Endothelial cell of umbilical vein (primary cell): ENCODE data around the gene MEI4. TPM values are rescaled to one million over a fixed set of nuclear protein-coding genes. Genes with fewer than 3 reads are reported as not detected.
A peak's percentile ranks its signal among the peaks of the same experiment; 100 is the strongest.

ENCODE experiments used
- BruUV-seq: library from RNA; stranded (reverse); fragments of 400-500 nt; replicated peaks from 2 replicates; lab custom pipeline; 2021; lab: Mats Ljungman, UMichigan
- CTCF ChIA-PET: fragments of 300-600, 350-600 bp; sonication (Branson Sonifier 250); formaldehyde crosslinking; loops from one replicate; lab custom pipeline; 2021; ENCODE audit warnings: antibody characterized with exemption, inconsistent platforms; lab: Charles Lee
- POLR2A ChIA-PET: fragments of 300-600, 350-600 bp; sonication (Branson Sonifier 250); formaldehyde crosslinking; loops from one replicate; lab custom pipeline; 2021; ENCODE audit warnings: antibody characterized with exemption, inconsistent platforms; lab: Charles Lee
- DNase-seq: peaks from one replicate; pipeline ENCODE4 v3.0.0-alpha.2; 2011; ENCODE audit warnings: low read depth, low spot score
- FAIRE-seq: peaks from 2 replicates; lab custom pipeline; 2011; peaks lifted over from hg19 to GRCh38; lab: Jason Lieb, UNC
- H2AFZ ChIP-seq: 2 replicates; pipeline ENCODE4 v1.6.0; 2012; ENCODE audit warnings: low read depth, low read length, control low read depth, inconsistent platforms
- H3K27ac ChIP-seq: 2 replicates; pipeline ENCODE4 v1.5.1; 2011; ENCODE audit warnings: low read depth, mild to moderate bottlenecking, control low read depth, low read length, moderate library complexity; ENCODE audit not compliant: insufficient read depth
- H3K27me3 ChIP-seq, 2 experiments: 2 replicates each; pipeline versions ENCODE4 v1.6.0 to v1.6.1; 2011; ENCODE audit warnings: low read length in 2 of 2, mixed read lengths in 1 of 2; ENCODE audit not compliant: control insufficient read depth in 2 of 2, insufficient read depth in 2 of 2
- H3K36me3 ChIP-seq, 2 experiments: 2 replicates in 1 of 2; 3 replicates in 1 of 2; pipeline ENCODE4 v1.5.1; 2011; ENCODE audit warnings: low read length in 2 of 2, mild to moderate bottlenecking in 1 of 2, moderate library complexity in 1 of 2; ENCODE audit not compliant: control insufficient read depth in 2 of 2, insufficient read depth in 2 of 2; ENCODE audit errors: extremely low read depth in 1 of 2
- H3K4me1 ChIP-seq: 3 replicates; pipeline ENCODE4 v1.5.1; 2011; ENCODE audit warnings: mild to moderate bottlenecking, low read length; ENCODE audit not compliant: control insufficient read depth, insufficient read depth; ENCODE audit errors: extremely low read depth
- H3K4me2 ChIP-seq: 2 replicates; pipeline ENCODE4 v1.6.1; 2011; ENCODE audit warnings: low read length, control low read depth, mixed read lengths; ENCODE audit not compliant: insufficient read depth
- H3K4me3 ChIP-seq, 3 experiments: fragments of 200-600 bp in 1 of 3; sonication (generic), shearing (Covaris generic) in 1 of 3; replicated peaks in 1 of 3; 2 replicates each; pipeline ENCODE4 v1.5.1; 2011 to 2016; ENCODE audit warnings: control low read depth in 3 of 3, low read length in 3 of 3, mild to moderate bottlenecking in 2 of 3, inconsistent platforms in 1 of 3, low read depth in 1 of 3, moderate library complexity in 1 of 3; ENCODE audit not compliant: insufficient read depth in 1 of 3
- H3K79me2 ChIP-seq: 2 replicates; pipeline ENCODE4 v1.6.0; 2012; ENCODE audit warnings: low read length, inconsistent platforms; ENCODE audit not compliant: control insufficient read depth, insufficient read depth
- H3K9ac ChIP-seq: replicated peaks from 2 replicates; pipeline ENCODE3; 2011; ENCODE audit warnings: low read length, control low read depth; ENCODE audit not compliant: insufficient read depth; ENCODE audit errors: extremely low read depth
- H3K9me1 ChIP-seq: replicated peaks from 3 replicates; pipeline ENCODE4 v1.6.0; 2011; ENCODE audit warnings: mild to moderate bottlenecking, low read length; ENCODE audit not compliant: control insufficient read depth, insufficient read depth; ENCODE audit errors: extremely low read depth
- H3K9me3 ChIP-seq: replicated peaks from 2 replicates; pipeline ENCODE4 v1.5.1; 2012; ENCODE audit warnings: low read length, inconsistent platforms; ENCODE audit not compliant: control insufficient read depth, insufficient read depth
- H4K20me1 ChIP-seq: replicated peaks from 2 replicates; pipeline ENCODE3; 2011; ENCODE audit warnings: mild to moderate bottlenecking, low read length; ENCODE audit not compliant: control insufficient read depth, insufficient read depth; ENCODE audit errors: extremely low read depth
- FOS ChIP-seq: IDR thresholded peaks from 2 replicates; pipeline ENCODE4 v1.6.1; 2011; ENCODE audit warnings: mild to moderate bottlenecking, low read length, moderate library complexity, borderline replicate concordance; ENCODE audit not compliant: insufficient read depth
- GATA2 ChIP-seq: IDR thresholded peaks from 2 replicates; pipeline ENCODE4 v1.7.0; 2011; ENCODE audit warnings: low read depth, mild to moderate bottlenecking, moderate library complexity, mixed read lengths, low read length; ENCODE audit not compliant: insufficient read length, insufficient read depth
- JUN ChIP-seq: IDR thresholded peaks from 2 replicates; pipeline ENCODE4 v1.6.1; 2011; ENCODE audit warnings: borderline replicate concordance, low read depth; ENCODE audit not compliant: insufficient read length, insufficient read depth
- MYC ChIP-seq: IDR thresholded peaks from one replicate; pipeline ENCODE4 v1.6.1; 2011; ENCODE audit warnings: mild to moderate bottlenecking, low read depth, low read length
- POLR2A ChIP-seq: IDR thresholded peaks from 2 replicates; pipeline ENCODE4 v1.6.1; 2012; ENCODE audit warnings: low read depth, mild to moderate bottlenecking, control low read depth, low read length
- POLR2AphosphoS5 ChIP-seq: IDR thresholded peaks from 2 replicates; pipeline ENCODE4 v1.6.1; 2012; ENCODE audit warnings: low read depth, mild to moderate bottlenecking, control low read depth, low read length, moderate library complexity; ENCODE audit not compliant: insufficient read depth
- dilution Hi-C: fragments of 300-500 bp; cut with MboI; formaldehyde crosslinking; loops from one replicate; pipeline ENCODE4 v1.15.0; 2019; ENCODE audit warnings: low sequenced_read_pairs; ENCODE audit not compliant: extremely low pct_ligation_motif_present
- intact Hi-C: fragments of 100-400 bp; cut with micrococcal nuclease; formaldehyde crosslinking; loops from one replicate; pipeline ENCODE4 v1.10.0; 2022
- polyA plus RNA-seq, 4 experiments: library from polyadenylated mRNA; depleted of rRNA in 3 of 4; stranded (reverse) in 3 of 4; unstranded in 1 of 4; fragments of >200 nt; gene quantifications; 2 replicates each; pipeline versions ENCODE4 v1.2.1 to v1.2.3, GENCODE V29; 2011 to 2012; ENCODE audit warnings: missing spikeins in 1 of 4
- total RNA-seq: library from RNA; stranded (reverse); gene quantifications from 2 replicates; pipeline ENCODE4 v1.2.3, GENCODE V29; 2021
- TF ChIP-seq, protein P1 (sequence below), 2 donors: IDR thresholded peaks; 1 replicate in 1 of 2; 2 replicates in 1 of 2; pipeline ENCODE4 v1.5.1; 2011; ENCODE audit warnings: low read length in 2 of 2, mild to moderate bottlenecking in 2 of 2, moderate library complexity in 2 of 2, control low read depth in 1 of 2, inconsistent platforms in 1 of 2, low read depth in 1 of 2; ENCODE audit not compliant: insufficient read depth in 1 of 2; ENCODE audit errors: extremely low read depth in 1 of 2

The MEI4 gene
- total and polyA plus RNA-seq, 2 donors (not counting 3 experiments of a cell fraction or from before 2014, with no cell fraction given) = not detected

- Histone ChIP-seq H3K4me3 (peak overlapping the region; percentile 7 to 37 (median 7)), H3K27me3 (peaks cover 0 to 2% of the 10 kb centered on the region in 2 experiments), H3K9me1 (no peaks in the 10 kb centered on the region), H3K4me1 (peaks cover 4% of the 10 kb centered on the region), H3K4me2 (peak overlapping the region; percentile 81), H3K9ac (no peak overlapping the region), H3K79me2 (no peaks in the 10 kb centered on the region), H3K9me3 (no peaks in the 10 kb centered on the region), H2AFZ (peak overlapping the region; percentile 88), H4K20me1 (no peaks in the 10 kb centered on the region), H3K36me3 (no peaks in the 10 kb centered on the region), H3K27ac (no peak overlapping the region)
- DNase-seq = peak; percentile 24
- no TSS peak for BruUV-seq
- intact Hi-C loops = no loop called here
- peak; percentile 24 for FAIRE-seq
- dilution Hi-C loops = no loop called here
- TF ChIP-seq, protein P1, sequence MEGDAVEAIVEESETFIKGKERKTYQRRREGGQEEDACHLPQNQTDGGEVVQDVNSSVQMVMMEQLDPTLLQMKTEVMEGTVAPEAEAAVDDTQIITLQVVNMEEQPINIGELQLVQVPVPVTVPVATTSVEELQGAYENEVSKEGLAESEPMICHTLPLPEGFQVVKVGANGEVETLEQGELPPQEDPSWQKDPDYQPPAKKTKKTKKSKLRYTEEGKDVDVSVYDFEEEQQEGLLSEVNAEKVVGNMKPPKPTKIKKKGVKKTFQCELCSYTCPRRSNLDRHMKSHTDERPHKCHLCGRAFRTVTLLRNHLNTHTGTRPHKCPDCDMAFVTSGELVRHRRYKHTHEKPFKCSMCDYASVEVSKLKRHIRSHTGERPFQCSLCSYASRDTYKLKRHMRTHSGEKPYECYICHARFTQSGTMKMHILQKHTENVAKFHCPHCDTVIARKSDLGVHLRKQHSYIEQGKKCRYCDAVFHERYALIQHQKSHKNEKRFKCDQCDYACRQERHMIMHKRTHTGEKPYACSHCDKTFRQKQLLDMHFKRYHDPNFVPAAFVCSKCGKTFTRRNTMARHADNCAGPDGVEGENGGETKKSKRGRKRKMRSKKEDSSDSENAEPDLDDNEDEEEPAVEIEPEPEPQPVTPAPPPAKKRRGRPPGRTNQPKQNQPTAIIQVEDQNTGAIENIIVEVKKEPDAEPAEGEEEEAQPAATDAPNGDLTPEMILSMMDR (IDR thresholded peaks at IDR 0.05; ENCODE audit: extremely low read depth in 1 of 2, insufficient read depth in 1 of 2, low read depth in 1 of 2, low read length in 2 of 2) = peak; percentile 33 to 41
- TF ChIP-seq FOS = no peak
- no peak for TF ChIP-seq MYC
- ChIA-PET POLR2A (no interaction called here), CTCF (interaction anchor here (0.7 to 1.7 kb wide), 7 partner anchors 9 to 1160 kb away, joined by 3 to 8 read pairs (median 6); no protein-coding TSS in a partner anchor)
Measured at GRCh38 chr6:77650098-77650663, 2.7 kb upstream of the MEI4 start.

- Histone ChIP-seq H3K4me1 (peaks cover 4% of the 10 kb centered on the region), H3K36me3 (no peaks in the 10 kb centered on the region), H3K4me2 (no peak overlapping the region), H2AFZ (no peak overlapping the region), H3K27ac (no peak overlapping the region), H3K79me2 (no peaks in the 10 kb centered on the region), H3K27me3 (peaks cover 0 to 5% of the 10 kb centered on the region in 2 experiments), H4K20me1 (no peaks in the 10 kb centered on the region), H3K9me1 (no peaks in the 10 kb centered on the region), H3K4me3 (no peak overlapping the region), H3K9me3 (no peaks in the 10 kb centered on the region), H3K9ac (no peak overlapping the region)
- TF ChIP-seq GATA2 (no peak), JUN (no peak), POLR2AphosphoS5 (no peak), POLR2A (no peak)
- TF ChIP-seq, protein P1 (IDR thresholded peaks at IDR 0.05; ENCODE audit: extremely low read depth in 1 of 2, insufficient read depth in 1 of 2, low read depth in 1 of 2, low read length in 2 of 2) = no peak
- intact Hi-C loops = no loop called here
- BruUV-seq = no TSS peak
- no peak for FAIRE-seq
- no peak for DNase-seq
- CTCF ChIA-PET = no interaction called here
- POLR2A ChIA-PET = no interaction called here
- dilution Hi-C loops = no loop called here
Measured at GRCh38 chr6:77653816-77654215, 977 bp downstream of the MEI4 start.
